Measurements from ENCODE around the gene SORBS2. TPM values are rescaled to one million over a fixed set of nuclear protein-coding genes. Genes with fewer than 3 reads are reported as not detected.

The SORBS2 gene
- total RNA-seq, 1 experiment from 2014 or later, result 8.4 TPM

DNA sequence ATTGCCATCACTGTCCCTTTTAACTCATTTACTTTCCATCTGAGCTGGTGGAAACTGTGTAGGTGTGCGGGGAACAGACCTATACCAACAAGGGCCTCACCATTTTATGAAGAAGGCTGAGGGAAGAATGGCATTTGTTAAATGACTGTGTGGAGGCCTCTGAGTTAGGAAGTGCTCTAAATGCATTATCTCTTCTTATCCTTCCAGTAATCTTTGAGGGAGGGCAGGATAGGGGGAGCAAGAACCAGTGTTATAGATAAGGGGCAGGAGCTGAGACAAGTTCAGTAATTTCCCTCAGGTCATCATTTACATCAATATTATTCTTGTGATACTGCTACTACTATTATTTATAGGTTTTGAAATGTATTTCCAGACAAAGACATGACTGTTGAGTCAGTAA lies 154.3 kb downstream of the SORBS2 start:
- DNase-seq (ENCODE audit: low read depth, low spot score) (no peak), ATAC-seq (no peak)
- in situ Hi-C loops (cut with HindIII; ENCODE audit: low pct_unique_long_range_greater_than_20kb, low sequenced_read_pairs), result no loop called here
- TF ChIP-seq, protein P1, sequence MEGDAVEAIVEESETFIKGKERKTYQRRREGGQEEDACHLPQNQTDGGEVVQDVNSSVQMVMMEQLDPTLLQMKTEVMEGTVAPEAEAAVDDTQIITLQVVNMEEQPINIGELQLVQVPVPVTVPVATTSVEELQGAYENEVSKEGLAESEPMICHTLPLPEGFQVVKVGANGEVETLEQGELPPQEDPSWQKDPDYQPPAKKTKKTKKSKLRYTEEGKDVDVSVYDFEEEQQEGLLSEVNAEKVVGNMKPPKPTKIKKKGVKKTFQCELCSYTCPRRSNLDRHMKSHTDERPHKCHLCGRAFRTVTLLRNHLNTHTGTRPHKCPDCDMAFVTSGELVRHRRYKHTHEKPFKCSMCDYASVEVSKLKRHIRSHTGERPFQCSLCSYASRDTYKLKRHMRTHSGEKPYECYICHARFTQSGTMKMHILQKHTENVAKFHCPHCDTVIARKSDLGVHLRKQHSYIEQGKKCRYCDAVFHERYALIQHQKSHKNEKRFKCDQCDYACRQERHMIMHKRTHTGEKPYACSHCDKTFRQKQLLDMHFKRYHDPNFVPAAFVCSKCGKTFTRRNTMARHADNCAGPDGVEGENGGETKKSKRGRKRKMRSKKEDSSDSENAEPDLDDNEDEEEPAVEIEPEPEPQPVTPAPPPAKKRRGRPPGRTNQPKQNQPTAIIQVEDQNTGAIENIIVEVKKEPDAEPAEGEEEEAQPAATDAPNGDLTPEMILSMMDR (IDR thresholded peaks at IDR 0.05), result no peak
- TF ChIP-seq TCF7L2 (IDR thresholded peaks at IDR 0.05; ENCODE audit: low read depth, low read length), result no peak
- TF ChIP-seq REST (IDR thresholded peaks at IDR 0.05; ENCODE audit: insufficient read depth in 1 of 2, low read depth in 2 of 2, low read length in 1 of 2), result no peak
- Histone ChIP-seq H3K4me3 (ENCODE audit: low read depth in 2 of 2, low read length in 2 of 2) (no peak overlapping the region), H3K27ac (ENCODE audit: low read length) (no peak overlapping the region), H3K36me3 (ENCODE audit: control insufficient read depth, insufficient read depth, low read length) (no peaks in the 10 kb centered on the region), H3K27me3 (ENCODE audit: control insufficient read depth, insufficient read depth, low read length) (no peaks in the 10 kb centered on the region), H3K9me3 (ENCODE audit: control insufficient read depth, insufficient read depth, low read depth, low read length) (no peaks in the 10 kb centered on the region), H3K4me1 (ENCODE audit: control insufficient read depth, insufficient read depth, low read length) (no peaks in the 10 kb centered on the region; the same call in 1 of the 2 replicates)
- ChIA-PET POLR2A (no interaction called here), CTCF (interaction anchor here (0.6 kb wide), 1 partner anchor 434 kb away, joined by 4 read pairs; no protein-coding TSS in a partner anchor)
- intact Hi-C loops (cut with micrococcal nuclease; ENCODE audit: unreplicated experiment), result no loop called here
- BruUV-seq (replicated peaks), result no TSS peak

GRCh38 chr4:185657183-185657582 lies 154.8 kb downstream of the SORBS2 start:
- in situ Hi-C loops (cut with HindIII; ENCODE audit: low pct_unique_long_range_greater_than_20kb, low sequenced_read_pairs), result no loop called here
- H3K4me1 ChIP-seq (ENCODE audit: control insufficient read depth, insufficient read depth, low read length), result no peaks in the 10 kb centered on the region; the same call in 1 of the 2 replicates
- no peaks in the 10 kb centered on the region for H3K36me3 ChIP-seq (ENCODE audit: control insufficient read depth, insufficient read depth, low read length)
- no TSS peak for BruUV-seq (replicated peaks)
- TF ChIP-seq REST (IDR thresholded peaks at IDR 0.05; ENCODE audit: insufficient read depth in 1 of 2, low read depth in 2 of 2, low read length in 1 of 2), result no peak
- no peak for TF ChIP-seq POLR2AphosphoS5 (IDR thresholded peaks at IDR 0.05; ENCODE audit: low read depth, low read length)
- no peak for TF ChIP-seq TCF7L2 (IDR thresholded peaks at IDR 0.05; ENCODE audit: low read depth, low read length)
- TF ChIP-seq SIN3A (IDR thresholded peaks at IDR 0.05; ENCODE audit: borderline replicate concordance, insufficient read depth, low read depth, low read length), result no peak
- TF ChIP-seq, protein P1 (IDR thresholded peaks at IDR 0.05), result no peak
- ATAC-seq (no peak), DNase-seq (ENCODE audit: low read depth, low spot score) (no peak)
- ChIA-PET POLR2A (no interaction called here), CTCF (no interaction called here)
- no peak overlapping the region for H3K27ac ChIP-seq (ENCODE audit: low read length)
- intact Hi-C loops (cut with micrococcal nuclease; ENCODE audit: unreplicated experiment), result no loop called here
- H3K27me3 ChIP-seq (ENCODE audit: control insufficient read depth, insufficient read depth, low read length), result no peaks in the 10 kb centered on the region
- no peak overlapping the region for H3K4me3 ChIP-seq (ENCODE audit: low read depth in 2 of 2, low read length in 2 of 2)
- H3K9me3 ChIP-seq (ENCODE audit: control insufficient read depth, insufficient read depth, low read depth, low read length), result no peaks in the 10 kb centered on the region
